ENCODE measurements around the gene CRTC1. TPM values are rescaled to one million over a fixed set of nuclear protein-coding genes. Genes with fewer than 3 reads are reported as not detected.

CRTC1 gene
- total and polyA plus RNA-seq, 2 experiments from 2014 or later, result 1.2 to 5.1 TPM

DNA sequence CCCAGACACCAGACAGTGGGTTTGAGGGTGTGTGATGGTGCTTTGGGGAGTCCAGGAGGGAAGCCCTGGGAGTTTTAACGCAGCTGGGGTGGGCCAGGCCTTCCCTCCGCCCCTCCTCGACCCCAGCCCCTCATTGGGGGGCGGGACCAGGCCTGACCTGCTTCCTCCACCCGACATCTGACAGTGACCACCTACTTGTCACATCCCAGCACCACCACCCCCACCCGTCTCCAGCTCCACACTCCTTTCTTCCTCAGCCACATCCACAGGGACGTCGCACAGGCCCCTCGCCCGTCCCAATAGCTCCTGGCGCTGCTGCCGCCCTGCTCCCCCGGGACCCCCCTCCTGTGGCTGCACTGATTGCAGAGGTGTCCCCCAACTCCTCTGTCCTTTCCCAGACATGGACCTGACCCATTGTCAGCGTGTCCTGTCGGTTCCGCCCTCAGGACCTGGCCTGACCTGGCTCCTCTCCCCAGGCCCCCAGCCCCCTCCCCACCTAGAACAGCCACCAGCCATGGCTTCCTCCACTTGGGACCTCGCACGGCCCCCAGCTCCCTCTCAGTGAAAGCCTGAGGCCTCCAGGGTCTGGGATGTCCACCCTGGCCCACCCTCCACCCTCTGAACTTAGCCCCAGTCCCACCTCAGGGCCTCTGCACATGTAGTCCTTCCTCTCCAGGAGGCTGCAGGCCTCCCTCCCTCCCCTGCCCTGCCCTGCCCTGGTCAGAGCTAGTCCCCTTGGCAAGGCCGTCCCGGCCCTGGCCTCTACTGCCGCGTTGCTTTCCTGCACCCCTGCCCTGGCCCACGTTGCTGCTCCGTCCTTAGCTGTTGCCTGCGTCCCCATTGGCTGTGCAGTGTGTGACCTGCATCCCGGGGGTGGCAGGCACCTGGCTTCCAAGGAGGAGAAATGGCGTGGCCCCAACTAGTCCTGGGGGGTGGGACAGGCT lies 77.2 kb downstream of the CRTC1 start:
- no peak overlapping the region for H3K4me3 ChIP-seq
- H3F3A ChIP-seq (ENCODE audit: insufficient read depth), result peaks cover 20% of the 10 kb centered on the region; the same call in 1 of the 2 replicates
- no peaks in the 10 kb centered on the region for H3K27me3 ChIP-seq (replicated peaks; ENCODE audit: insufficient read depth)
- 86 to 88% methylated on average over 12 to 27 of the region's 27 CpGs for WGBS, 2 experiments (ENCODE audit: low coverage in 1 of 2, low lambda C conversion rate in 2 of 2, missing lambda C conversion rate in 2 of 2)
- in situ Hi-C loops (cut with MboI), result no loop called here
- H3K9ac ChIP-seq, result no peak overlapping the region
- H3K36me3 ChIP-seq (ENCODE audit: low read depth), result no peaks in the 10 kb centered on the region
- H4K20me1 ChIP-seq (ENCODE audit: insufficient read depth), result no peaks in the 10 kb centered on the region
- H3K4me1 ChIP-seq (ENCODE audit: insufficient read depth), result peaks cover 21% of the 10 kb centered on the region
- H2AFZ ChIP-seq, result no peak overlapping the region
- no peak for DNase-seq
- TF ChIP-seq EZH2 (IDR thresholded peaks at IDR 0.05; ENCODE audit: insufficient read depth, poor library complexity, severe bottlenecking), result no peak
- no peak for TF ChIP-seq EZH2phosphoT487 (IDR thresholded peaks at IDR 0.05; ENCODE audit: insufficient read depth, low read depth)
- no peaks in the 10 kb centered on the region for H3K9me2 ChIP-seq (ENCODE audit: insufficient read depth)
- H3K9me3 ChIP-seq (ENCODE audit: low read depth), result no peaks in the 10 kb centered on the region
- no peak overlapping the region for H3K27ac ChIP-seq
- no peak overlapping the region for H3K4me2 ChIP-seq (ENCODE audit: unreplicated experiment)
- no peaks in the 10 kb centered on the region for H3K79me2 ChIP-seq (ENCODE audit: insufficient read depth)

DNA sequence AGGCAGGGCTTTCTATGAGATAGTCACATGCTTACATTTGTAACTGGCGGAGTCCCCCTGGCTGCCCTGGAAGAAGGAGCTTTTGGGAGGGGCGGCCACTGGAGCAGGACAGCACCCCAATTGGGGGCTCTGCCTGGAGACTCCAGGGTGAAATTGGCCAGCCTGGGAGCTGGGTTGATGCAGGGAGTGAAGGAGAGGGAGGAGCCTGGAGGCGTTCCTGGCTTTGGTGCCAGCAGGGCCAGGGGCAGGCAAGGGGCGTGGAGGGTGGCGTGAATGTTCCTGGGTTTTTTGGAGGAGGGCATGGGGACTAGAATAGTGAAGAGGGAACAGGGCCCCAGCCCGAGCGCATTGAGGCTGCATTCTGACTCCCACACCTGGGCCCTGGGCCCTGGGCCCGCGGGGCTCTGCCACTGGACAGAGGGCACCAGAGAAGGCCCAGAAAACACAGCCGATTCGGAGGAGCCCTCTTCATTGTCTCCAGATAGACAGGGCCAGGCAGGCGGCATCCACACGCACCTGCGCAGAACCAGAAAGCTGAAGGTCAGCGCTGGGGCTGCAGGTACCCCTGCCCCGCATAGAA lies 78.1 kb downstream of the CRTC1 start:
- no peak overlapping the region for H2AFZ ChIP-seq
- no peak overlapping the region for H3K4me3 ChIP-seq
- H3K79me2 ChIP-seq (ENCODE audit: insufficient read depth), result no peaks in the 10 kb centered on the region
- WGBS, 2 experiments (ENCODE audit: low coverage in 1 of 2, low lambda C conversion rate in 2 of 2, missing lambda C conversion rate in 2 of 2), result 92 to 96% methylated on average over 13 to 16 of the region's 16 CpGs
- peaks cover 20% of the 10 kb centered on the region; the same call in 1 of the 2 replicates for H3F3A ChIP-seq (ENCODE audit: insufficient read depth)
- peaks cover 21% of the 10 kb centered on the region for H3K4me1 ChIP-seq (ENCODE audit: insufficient read depth)
- in situ Hi-C loops (cut with MboI), result no loop called here
- H3K9me2 ChIP-seq (ENCODE audit: insufficient read depth), result no peaks in the 10 kb centered on the region
- no peaks in the 10 kb centered on the region for H3K36me3 ChIP-seq (ENCODE audit: low read depth)
- no peaks in the 10 kb centered on the region for H4K20me1 ChIP-seq (ENCODE audit: insufficient read depth)
- H3K4me2 ChIP-seq (ENCODE audit: unreplicated experiment), result no peak overlapping the region
- TF ChIP-seq EZH2phosphoT487 (IDR thresholded peaks at IDR 0.05; ENCODE audit: insufficient read depth, low read depth) (no peak), EZH2 (IDR thresholded peaks at IDR 0.05; ENCODE audit: insufficient read depth, poor library complexity, severe bottlenecking) (no peak)
- no peak for DNase-seq
- no peak overlapping the region for H3K9ac ChIP-seq
- no peaks in the 10 kb centered on the region for H3K27me3 ChIP-seq (replicated peaks; ENCODE audit: insufficient read depth)
- H3K9me3 ChIP-seq (ENCODE audit: low read depth), result no peaks in the 10 kb centered on the region
- no peak overlapping the region for H3K27ac ChIP-seq

DNA sequence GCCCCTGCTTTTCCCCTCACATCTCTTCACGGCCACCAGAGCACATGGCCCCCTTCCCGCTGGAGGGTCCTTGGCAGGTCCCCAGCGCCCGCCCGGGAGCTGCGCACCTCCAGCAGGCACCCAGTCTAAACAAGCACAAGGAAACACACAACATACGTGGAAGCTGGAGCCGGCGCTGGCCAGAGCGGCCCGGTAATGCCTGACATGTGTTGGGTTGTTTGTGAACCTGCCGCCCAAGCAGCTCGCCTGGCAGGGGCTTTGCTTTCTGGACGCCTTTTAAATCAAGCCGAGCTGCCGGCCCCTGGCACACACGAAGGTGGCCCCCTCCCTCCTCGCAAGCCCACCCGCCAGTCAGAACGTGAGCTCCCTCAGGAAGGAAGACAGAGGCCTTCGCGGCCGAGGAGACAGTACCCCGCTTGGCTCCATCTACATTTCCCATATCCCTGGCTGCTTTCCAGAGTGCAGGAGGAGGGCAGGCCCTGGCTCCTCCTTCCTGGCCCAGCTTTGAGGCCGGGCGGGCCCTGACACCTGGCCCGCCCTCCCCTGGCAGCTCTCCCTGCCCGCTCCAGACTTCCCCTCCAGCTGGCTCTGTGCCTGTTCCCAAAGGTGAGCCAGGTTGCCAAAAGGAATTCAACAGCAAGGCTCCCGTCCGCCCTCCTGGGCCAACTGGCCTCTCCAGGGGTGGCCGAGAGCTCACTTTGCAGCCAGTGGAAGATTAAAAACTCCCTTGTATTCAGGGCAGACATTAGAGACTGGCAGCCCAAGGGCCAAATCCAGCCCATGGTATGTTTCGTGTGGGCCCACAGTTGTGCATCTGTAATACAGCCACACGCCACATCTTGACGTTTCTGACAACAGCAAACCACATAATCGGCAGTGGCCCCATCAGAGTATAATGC lies 78.9 kb downstream of the CRTC1 start:
- H4K20me1 ChIP-seq (ENCODE audit: insufficient read depth), result no peaks in the 10 kb centered on the region

More for the DNA sequence above, 78.9 kb downstream of the CRTC1 start:
- Histone ChIP-seq H3K27me3 (replicated peaks; ENCODE audit: insufficient read depth) (no peaks in the 10 kb centered on the region), H3K4me1 (ENCODE audit: insufficient read depth) (peaks cover 21% of the 10 kb centered on the region), H3K36me3 (ENCODE audit: low read depth) (no peaks in the 10 kb centered on the region), H3K4me2 (ENCODE audit: unreplicated experiment) (no peak overlapping the region), H3K9me3 (ENCODE audit: low read depth) (no peaks in the 10 kb centered on the region), H3K79me2 (ENCODE audit: insufficient read depth) (no peaks in the 10 kb centered on the region), H3K9me2 (ENCODE audit: insufficient read depth) (no peaks in the 10 kb centered on the region), H3K4me3 (no peak overlapping the region), H3K27ac (no peak overlapping the region), H3K9ac (no peak overlapping the region), H3F3A (ENCODE audit: insufficient read depth) (peaks cover 20% of the 10 kb centered on the region; the same call in 1 of the 2 replicates), H2AFZ (no peak overlapping the region)
- TF ChIP-seq EZH2 (IDR thresholded peaks at IDR 0.05; ENCODE audit: insufficient read depth, poor library complexity, severe bottlenecking) (no peak), EZH2phosphoT487 (IDR thresholded peaks at IDR 0.05; ENCODE audit: insufficient read depth, low read depth) (no peak)
- 73 to 74% methylated on average over 29 to 35 of the region's 35 CpGs for WGBS, 2 experiments (ENCODE audit: low coverage in 1 of 2, low lambda C conversion rate in 2 of 2, missing lambda C conversion rate in 2 of 2)
- in situ Hi-C loops (cut with MboI), result no loop called here
- DNase-seq, result peak; percentile 12
